ENCODE measurements around the gene TMEM50A.
"Not testable (repeated sequence)": the region's sequence is repeated elsewhere in the genome, so short reads cannot be mapped to it uniquely, and the experiment has no call there.

Gene TMEM50A

DNA sequence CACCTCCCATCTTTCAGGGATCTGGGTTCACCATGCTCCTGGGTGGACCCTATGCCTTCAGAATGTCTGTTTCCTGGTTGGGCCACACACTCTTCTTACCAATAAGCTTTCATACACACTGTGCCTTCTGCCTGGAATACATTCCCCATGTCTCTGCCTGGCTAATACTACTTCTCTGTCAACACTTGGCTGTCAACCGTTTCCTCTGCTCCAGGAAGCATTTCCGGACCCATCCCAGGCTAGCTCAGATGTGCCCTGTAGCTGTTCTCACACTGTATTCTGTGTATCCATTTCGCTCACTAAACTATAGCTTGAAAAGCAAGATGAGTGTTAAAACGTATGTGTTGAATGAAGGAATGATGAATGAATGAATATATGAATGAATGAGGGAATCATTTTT is 49.0 kb downstream of the TMEM50A start:
- not testable (repeated sequence) for DNase-seq (ENCODE audit: low read depth)

DNA sequence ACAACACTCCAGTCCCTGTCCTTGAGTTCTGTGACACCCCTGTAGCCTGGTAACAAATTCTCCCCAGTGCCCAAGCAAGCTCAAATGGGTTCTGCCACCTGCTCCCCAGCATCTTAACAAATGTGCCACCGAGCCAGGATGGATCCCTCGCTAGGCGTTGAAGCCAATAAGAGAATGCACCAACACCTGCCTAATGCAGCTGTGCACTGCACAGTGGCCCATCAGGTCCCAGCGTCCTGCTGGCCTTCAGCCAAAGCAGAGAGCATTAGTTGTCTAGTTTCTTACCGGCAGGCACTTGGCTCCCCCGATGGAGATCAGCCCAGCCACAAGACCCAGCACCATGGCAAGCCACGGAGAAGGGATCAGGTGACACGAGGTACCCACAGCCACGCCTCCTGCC is 50.6 kb downstream of the TMEM50A start:
- DNase-seq (ENCODE audit: low read depth): not testable (repeated sequence)

DNA sequence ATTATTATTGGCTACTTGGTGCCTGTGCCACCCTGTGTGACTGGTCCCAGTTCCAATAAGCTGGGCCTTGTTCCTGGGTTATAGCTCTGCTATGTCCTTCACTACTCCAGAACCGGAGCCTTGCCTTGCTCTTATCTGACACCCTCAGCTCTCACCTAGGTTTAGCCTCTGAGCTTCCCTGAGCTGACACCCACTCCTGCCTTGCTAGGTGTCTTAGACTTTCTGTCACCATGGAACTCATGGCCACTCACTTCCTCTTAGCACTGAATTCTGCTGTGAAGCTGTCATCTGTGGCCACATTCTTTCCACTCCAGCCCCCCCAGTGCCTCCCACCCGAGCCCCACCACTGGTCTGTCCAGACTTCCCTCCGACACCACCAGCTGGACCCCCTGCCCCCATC is 51.6 kb downstream of the TMEM50A start:
- not testable (repeated sequence) for DNase-seq (ENCODE audit: low read depth)

DNA sequence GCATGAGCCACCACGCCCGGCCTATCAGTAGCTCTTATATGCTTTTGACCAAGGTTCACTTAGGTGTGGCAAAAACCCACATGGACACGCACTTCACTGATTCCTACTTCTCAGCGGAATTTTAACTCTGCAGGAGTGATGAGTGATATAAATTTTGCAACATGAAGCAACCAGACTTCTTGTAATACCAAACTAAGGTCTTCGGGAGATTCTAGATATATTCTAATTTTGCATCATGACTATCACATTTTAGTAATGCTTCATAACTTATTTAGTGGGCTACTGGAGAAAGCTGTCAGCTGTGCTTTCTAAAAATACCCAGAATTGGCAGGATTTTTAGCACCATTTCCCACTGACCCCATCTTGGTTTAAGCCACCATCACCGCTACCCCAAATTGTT is 54.7 kb downstream of the TMEM50A start:
- DNase-seq (ENCODE audit: low read depth): no peak

DNA sequence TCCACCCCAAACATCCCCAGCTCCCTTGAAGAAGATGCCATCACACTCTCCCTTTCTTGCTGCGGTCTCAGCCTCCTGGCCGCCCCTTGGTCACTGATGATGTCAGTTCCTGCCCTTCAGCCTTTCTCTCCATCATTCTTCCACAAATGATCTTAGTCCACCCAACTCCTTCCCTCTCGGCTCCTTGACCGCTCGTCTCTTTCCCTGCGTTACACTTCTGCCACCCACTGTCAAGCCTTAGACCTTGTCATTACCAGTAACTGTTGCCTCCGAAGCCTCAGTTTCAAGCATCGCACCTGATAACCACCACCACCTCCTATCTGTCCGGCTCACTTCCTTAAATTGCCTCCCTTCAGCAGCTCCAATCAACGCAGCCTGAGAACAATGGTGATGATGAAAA is 59.4 kb downstream of the TMEM50A start:
- DNase-seq (ENCODE audit: low read depth): not testable (repeated sequence)

DNA sequence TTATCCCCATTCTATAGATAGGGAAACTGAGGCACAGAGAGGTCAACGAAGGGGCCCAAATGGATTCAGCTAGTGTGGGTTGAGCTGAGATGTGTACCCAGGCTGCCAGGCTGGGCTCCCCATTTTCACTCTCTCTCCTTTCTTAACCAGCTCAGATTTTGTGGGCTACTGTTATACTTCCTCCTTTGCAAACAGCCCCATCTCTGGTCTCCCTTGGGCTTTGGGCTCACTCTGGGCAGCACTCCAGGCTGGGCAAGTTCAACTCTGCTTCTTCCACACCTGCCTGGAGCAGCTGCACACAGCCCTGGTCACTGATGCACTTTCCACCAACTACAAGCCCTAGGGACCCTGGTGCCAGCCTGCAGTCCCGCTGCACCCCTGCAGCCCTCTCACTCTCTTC is 59.9 kb downstream of the TMEM50A start:
- not testable (repeated sequence) for DNase-seq (ENCODE audit: low read depth)

DNA sequence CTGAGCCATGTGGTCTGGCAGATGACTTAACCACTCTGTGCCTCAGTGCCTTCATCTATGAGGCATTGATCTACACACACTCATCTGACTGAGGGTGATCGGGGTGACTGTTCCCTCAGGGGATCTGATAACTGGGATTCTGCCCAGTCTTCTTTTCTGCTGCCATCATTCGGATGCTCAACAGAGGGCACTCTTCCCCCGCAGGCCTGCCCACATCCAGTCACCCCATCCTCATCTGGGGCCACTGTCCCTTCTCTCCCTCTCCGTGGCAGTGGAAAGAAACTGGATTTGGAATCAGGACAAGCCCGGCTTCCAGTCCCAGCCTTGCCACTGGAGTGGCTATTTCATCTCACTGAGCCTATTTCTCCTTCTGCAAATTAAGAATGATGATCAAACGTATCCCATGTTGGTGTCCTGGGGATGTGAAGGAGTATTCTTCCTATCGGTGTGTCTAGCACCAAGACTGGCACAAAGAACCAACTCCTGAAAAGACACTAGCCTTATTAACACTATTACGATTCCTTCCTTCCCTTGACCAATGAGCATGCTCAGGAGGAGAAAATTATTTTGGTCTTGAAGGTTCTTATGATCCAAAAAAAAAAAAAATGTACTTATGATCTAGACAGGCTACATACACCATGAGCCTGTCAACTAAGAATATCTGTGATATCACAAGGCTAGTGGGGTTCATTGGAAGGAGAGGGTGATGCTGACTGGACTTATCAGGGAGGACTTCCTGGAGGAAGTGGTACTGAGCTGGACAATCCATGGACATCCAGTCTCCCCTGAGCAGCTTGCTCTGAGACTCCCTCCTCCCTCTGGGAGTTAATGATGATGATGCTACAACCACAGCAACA is 65.0 kb downstream of the TMEM50A start:
- not testable (repeated sequence) for DNase-seq (ENCODE audit: low read depth)

DNA sequence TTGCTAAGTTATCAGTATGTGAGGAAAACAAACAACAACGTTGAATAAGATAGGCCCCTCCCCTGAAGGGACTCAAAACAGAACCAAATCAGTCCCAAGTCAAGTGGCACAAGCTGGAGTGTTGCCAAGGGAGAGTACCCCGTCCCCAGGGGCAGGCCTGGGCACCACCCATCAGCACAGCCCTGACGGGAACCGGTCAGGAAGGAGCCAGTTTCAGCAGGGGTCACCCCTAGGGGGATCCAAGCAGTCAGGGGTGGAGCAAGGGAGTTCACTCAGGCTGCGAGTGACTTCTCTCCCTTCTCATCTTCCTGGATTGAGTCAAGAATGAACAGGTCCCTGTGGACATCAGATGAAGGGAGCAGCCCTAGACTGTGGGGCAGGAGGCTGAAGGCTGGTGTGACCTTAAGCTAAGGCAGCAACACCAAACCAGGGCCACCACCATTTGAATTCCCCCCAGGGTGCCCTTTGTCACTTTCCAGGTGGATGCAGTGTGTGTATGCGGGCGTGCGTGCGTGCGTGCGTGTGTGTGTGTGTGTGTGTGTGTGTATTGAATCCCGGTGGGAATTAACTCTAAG is 67.7 kb downstream of the TMEM50A start:
- not testable (repeated sequence) for DNase-seq (ENCODE audit: low read depth)

DNA sequence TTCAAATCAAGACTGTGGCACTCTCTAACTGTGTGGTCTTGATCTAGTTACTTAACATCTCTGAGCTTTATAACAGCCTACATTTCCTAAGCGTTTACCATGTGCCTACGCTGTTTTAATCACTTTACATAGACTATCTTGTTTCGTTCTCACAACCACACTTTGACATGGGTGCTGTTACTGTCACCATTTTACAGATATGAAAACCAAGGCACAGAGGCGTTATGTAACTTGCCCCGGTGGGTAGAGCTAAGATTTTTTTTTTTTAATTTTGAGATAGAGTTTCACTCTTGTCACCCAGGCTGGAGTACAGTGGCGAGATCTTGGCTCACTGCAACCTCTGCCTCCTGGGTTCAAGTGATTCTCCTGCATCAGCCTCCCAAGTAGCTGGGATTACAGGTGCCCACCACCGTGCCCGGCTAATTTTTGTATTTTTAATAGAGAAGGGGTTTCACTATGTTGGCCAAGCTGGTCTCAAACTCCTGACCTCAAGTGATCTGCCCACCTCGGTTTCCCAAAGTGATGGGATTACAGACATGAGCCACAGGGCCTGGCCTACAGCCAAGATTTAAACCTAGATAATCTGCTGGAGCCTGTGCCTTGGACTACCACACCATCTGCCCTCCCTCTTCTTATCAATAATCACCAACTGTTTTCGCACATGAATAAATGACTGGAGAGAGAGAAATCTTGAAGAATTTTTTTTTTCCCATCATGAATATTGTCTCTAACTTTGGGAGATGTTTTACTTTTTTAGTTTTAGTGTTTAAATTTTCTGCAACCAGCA is 71.7 kb downstream of the TMEM50A start:
- not testable (repeated sequence) for DNase-seq (ENCODE audit: low read depth)
